Measurements from ENCODE around the gene ACAN. TPM values are rescaled to one million over a fixed set of nuclear protein-coding genes. Genes with fewer than 3 reads are reported as not detected.

The ACAN gene
- total RNA-seq, 2 experiments from 2014 or later, result not detected

DNA sequence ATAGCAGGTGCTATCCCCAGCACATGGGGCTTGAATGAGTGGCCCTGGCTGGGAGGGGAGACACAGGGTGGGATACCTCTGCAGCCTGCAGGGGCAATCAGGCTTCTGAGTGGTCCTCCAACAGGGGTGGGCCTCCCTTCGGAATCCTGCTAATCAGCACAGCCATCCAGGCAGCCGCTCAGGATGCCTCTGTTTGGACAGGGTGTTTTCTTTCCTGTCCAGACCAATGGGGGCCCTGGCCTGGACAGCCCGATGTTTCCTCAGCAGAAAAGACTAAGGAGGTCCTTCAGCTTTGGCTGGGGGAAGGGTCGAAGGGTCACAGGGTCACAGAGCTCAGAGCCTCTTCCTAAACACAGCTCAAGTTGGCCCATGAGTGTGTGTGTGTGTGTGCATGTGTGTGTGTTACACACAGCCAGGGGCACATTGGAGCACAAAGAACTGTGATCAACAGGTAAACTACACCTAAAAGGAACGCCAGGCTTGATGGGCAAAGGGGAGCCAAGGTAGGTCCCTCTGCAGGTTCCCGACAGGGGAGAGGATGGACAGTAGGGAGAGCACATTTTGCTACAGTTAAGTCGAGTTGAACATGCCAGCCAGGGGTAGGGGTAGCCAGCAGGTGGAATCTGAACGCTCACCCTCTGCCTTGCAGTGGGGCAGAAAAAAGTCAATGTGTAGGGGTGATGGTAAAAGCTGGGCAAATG, 93.2 kb downstream of the ACAN start:
- Mint-ChIP-seq H3K4me3 (peak overlapping the region; percentile 76), H3K27me3 (no peaks in the 10 kb centered on the region), H3K36me3 (ENCODE audit: low read depth) (peaks cover 11% of the 10 kb centered on the region), H3K27ac (peak overlapping the region; percentile 60), H3K9me3 (no peaks in the 10 kb centered on the region), H3K4me1 (ENCODE audit: low read depth) (peaks cover 40% of the 10 kb centered on the region)
- no peak overlapping the region for H3K27ac ChIP-seq (ENCODE audit: low read depth in 1 of 2, low read length in 2 of 2)
- no peaks in the 10 kb centered on the region for H3K9me3 ChIP-seq (ENCODE audit: control insufficient read depth in 1 of 2, insufficient read depth in 1 of 2, low read length in 2 of 2)
- no peak overlapping the region for H3K4me3 ChIP-seq (ENCODE audit: low read length)
- TF ChIP-seq, protein P1, sequence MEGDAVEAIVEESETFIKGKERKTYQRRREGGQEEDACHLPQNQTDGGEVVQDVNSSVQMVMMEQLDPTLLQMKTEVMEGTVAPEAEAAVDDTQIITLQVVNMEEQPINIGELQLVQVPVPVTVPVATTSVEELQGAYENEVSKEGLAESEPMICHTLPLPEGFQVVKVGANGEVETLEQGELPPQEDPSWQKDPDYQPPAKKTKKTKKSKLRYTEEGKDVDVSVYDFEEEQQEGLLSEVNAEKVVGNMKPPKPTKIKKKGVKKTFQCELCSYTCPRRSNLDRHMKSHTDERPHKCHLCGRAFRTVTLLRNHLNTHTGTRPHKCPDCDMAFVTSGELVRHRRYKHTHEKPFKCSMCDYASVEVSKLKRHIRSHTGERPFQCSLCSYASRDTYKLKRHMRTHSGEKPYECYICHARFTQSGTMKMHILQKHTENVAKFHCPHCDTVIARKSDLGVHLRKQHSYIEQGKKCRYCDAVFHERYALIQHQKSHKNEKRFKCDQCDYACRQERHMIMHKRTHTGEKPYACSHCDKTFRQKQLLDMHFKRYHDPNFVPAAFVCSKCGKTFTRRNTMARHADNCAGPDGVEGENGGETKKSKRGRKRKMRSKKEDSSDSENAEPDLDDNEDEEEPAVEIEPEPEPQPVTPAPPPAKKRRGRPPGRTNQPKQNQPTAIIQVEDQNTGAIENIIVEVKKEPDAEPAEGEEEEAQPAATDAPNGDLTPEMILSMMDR (IDR thresholded peaks at IDR 0.05), result no peak
- intact Hi-C loops (cut with DNase I, micrococcal nuclease), result loop anchor here (5.0 to 10.0 kb wide), 2 partner anchors 422 to 429 kb away; partner anchors contain the start of genes MRPL46 (in 1 of the 2) and MRPS11 (in 1 of the 2)
- DNase-seq, result peak in 1 of 14 experiments; percentile 23
- peaks cover 12% of the 10 kb centered on the region for H3K36me3 ChIP-seq (ENCODE audit: insufficient read depth, low read length)
- ChIA-PET CTCF (interaction anchor here (1.1 to 4.6 kb wide), 4 partner anchors 8 to 281 kb away, joined by 3 to 38 read pairs (median 6); no protein-coding TSS in a partner anchor), POLR2A (interaction anchor here (0.6 to 1.0 kb wide), 3 partner anchors 8 to 261 kb away, joined by 3 to 6 read pairs (median 4); no protein-coding TSS in a partner anchor)
- H3K4me1 ChIP-seq (ENCODE audit: insufficient read depth, low read length), result peaks cover 45% of the 10 kb centered on the region
- H3K27me3 ChIP-seq (ENCODE audit: control insufficient read depth in 1 of 2, insufficient read depth in 2 of 2, low read length in 2 of 2), result no peaks in the 10 kb centered on the region
- no peak for ATAC-seq (ENCODE audit: poor library complexity)

GRCh38 chr15:88897142-88897455, 93.9 kb downstream of the ACAN start:
- no peaks in the 10 kb centered on the region for H3K27me3 Mint-ChIP-seq
- peak overlapping the region; percentile 60 for H3K27ac Mint-ChIP-seq
- no peaks in the 10 kb centered on the region for H3K27me3 ChIP-seq (ENCODE audit: control insufficient read depth in 1 of 2, insufficient read depth in 2 of 2, low read length in 2 of 2)
- TF ChIP-seq, protein P1 (IDR thresholded peaks at IDR 0.05), result no peak
- H3K36me3 ChIP-seq (ENCODE audit: insufficient read depth, low read length), result peaks cover 7% of the 10 kb centered on the region
- intact Hi-C loops (cut with DNase I, micrococcal nuclease), result loop anchor here (5.0 to 10.0 kb wide), 2 partner anchors 422 to 430 kb away; partner anchors contain the start of genes MRPL46 (in 1 of the 2) and MRPS11 (in 1 of the 2)
- peaks cover 50% of the 10 kb centered on the region for H3K4me1 ChIP-seq (ENCODE audit: insufficient read depth, low read length)
- no peak overlapping the region for H3K27ac ChIP-seq (ENCODE audit: low read depth in 1 of 2, low read length in 2 of 2)
- ChIA-PET CTCF (interaction anchor here (1.2 to 4.6 kb wide), 3 partner anchors 7 to 281 kb away, joined by 4 to 38 read pairs (median 4); partner anchors contain the start of gene ISG20), POLR2A (interaction anchor here (0.6 to 1.6 kb wide), 5 partner anchors 8 to 261 kb away, joined by 3 to 6 read pairs (median 4); no protein-coding TSS in a partner anchor)
- H3K9me3 Mint-ChIP-seq, result no peaks in the 10 kb centered on the region
- H3K4me3 ChIP-seq (ENCODE audit: low read length), result peak overlapping the region; percentile 20
- ATAC-seq (ENCODE audit: poor library complexity), result no peak
- H3K4me1 Mint-ChIP-seq (ENCODE audit: low read depth), result peaks cover 45% of the 10 kb centered on the region
- no peaks in the 10 kb centered on the region for H3K9me3 ChIP-seq (ENCODE audit: control insufficient read depth in 1 of 2, insufficient read depth in 1 of 2, low read length in 2 of 2)
- H3K4me3 Mint-ChIP-seq, result peak overlapping the region; percentile 76
- peaks cover 13% of the 10 kb centered on the region for H3K36me3 Mint-ChIP-seq (ENCODE audit: low read depth)
- no peak for DNase-seq

- Histone ChIP-seq H3K27me3 (ENCODE audit: control insufficient read depth in 1 of 2, insufficient read depth in 2 of 2, low read length in 2 of 2) (no peaks in the 10 kb centered on the region), H3K36me3 (ENCODE audit: insufficient read depth, low read length) (peaks cover 3% of the 10 kb centered on the region), H3K4me3 (ENCODE audit: low read length) (peak overlapping the region; percentile 20), H3K27ac (ENCODE audit: low read depth in 1 of 2, low read length in 2 of 2) (no peak overlapping the region), H3K4me1 (ENCODE audit: insufficient read depth, low read length) (peaks cover 56% of the 10 kb centered on the region), H3K9me3 (ENCODE audit: control insufficient read depth in 1 of 2, insufficient read depth in 1 of 2, low read length in 2 of 2) (no peaks in the 10 kb centered on the region)
- Mint-ChIP-seq H3K27me3 (no peaks in the 10 kb centered on the region), H3K27ac (peak overlapping the region; percentile 60), H3K4me3 (peak overlapping the region; percentile 76), H3K4me1 (ENCODE audit: low read depth) (peaks cover 49% of the 10 kb centered on the region), H3K36me3 (ENCODE audit: low read depth) (peaks cover 15% of the 10 kb centered on the region), H3K9me3 (no peaks in the 10 kb centered on the region)
- intact Hi-C loops (cut with DNase I, micrococcal nuclease), result loop anchor here (2.0 to 10.0 kb wide), 3 partner anchors 275 to 430 kb away; partner anchors contain the start of genes MRPL46 (in 1 of the 2) and MRPS11 (in 1 of the 2)
- ChIA-PET POLR2A (interaction anchor here (0.6 to 1.6 kb wide), 3 partner anchors 14 to 262 kb away, joined by 3 to 5 read pairs (median 4); no protein-coding TSS in a partner anchor), CTCF (interaction anchor here (1.2 to 4.6 kb wide), 3 partner anchors 7 to 280 kb away, joined by 4 to 38 read pairs (median 4); partner anchors contain the start of gene ISG20)
- DNase-seq (peak; percentile 68 to 93 (median 83)), ATAC-seq (ENCODE audit: poor library complexity) (peak; percentile 88)
- TF ChIP-seq, protein P1 (IDR thresholded peaks at IDR 0.05), result peak; percentile 63
Measured at GRCh38 chr15:88897456-88898194, 94.4 kb downstream of the ACAN start.
